ENCODE results near the gene DGLUCY.

The DGLUCY gene

DNA sequence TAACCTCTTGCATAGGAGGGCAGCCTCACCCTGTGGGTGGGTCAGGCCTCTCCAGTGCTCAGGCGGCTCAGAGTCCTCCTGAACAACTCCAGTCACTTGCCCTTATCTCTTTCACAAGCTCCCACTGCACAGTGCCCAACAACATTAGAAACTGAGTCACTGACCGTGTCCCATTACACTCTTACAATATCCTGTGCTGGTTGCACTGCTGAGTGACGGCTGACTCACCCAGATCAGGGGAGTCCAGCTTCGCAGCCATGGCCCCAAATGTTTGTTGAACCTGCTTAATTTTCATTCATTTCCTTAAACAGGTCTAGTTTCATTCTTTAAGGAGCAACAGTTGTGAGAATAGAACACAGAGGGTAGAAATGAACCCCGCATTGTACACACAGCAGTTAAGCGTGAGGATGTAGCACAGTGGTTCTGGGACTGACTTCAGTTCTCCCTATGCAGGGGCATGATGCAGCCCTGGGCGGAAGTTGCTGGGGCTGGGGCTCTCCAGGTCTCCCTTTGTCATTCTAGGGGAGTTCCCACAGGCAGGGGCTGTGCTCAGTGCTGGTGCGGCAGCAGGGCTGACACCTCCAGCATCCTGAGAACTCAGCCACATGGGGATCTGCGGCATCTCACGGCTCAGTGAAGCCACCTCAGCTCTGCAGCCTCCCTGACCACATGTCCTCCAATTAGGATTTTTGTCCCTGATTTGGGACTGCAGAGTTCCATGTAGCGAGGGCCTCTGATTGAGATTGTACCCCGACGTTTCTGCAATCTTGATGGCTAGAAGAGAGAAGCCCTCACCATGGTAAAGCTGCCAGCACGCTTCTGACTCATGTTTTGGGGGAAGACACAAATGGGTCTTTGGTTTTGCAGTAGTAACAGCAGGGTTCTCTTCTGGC, 114.5 kb downstream of the DGLUCY start:
- no peaks in the 10 kb centered on the region for H3K79me2 ChIP-seq (ENCODE audit: insufficient read depth, low read depth)
- TF ChIP-seq, protein P1, sequence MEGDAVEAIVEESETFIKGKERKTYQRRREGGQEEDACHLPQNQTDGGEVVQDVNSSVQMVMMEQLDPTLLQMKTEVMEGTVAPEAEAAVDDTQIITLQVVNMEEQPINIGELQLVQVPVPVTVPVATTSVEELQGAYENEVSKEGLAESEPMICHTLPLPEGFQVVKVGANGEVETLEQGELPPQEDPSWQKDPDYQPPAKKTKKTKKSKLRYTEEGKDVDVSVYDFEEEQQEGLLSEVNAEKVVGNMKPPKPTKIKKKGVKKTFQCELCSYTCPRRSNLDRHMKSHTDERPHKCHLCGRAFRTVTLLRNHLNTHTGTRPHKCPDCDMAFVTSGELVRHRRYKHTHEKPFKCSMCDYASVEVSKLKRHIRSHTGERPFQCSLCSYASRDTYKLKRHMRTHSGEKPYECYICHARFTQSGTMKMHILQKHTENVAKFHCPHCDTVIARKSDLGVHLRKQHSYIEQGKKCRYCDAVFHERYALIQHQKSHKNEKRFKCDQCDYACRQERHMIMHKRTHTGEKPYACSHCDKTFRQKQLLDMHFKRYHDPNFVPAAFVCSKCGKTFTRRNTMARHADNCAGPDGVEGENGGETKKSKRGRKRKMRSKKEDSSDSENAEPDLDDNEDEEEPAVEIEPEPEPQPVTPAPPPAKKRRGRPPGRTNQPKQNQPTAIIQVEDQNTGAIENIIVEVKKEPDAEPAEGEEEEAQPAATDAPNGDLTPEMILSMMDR (conservative IDR thresholded peaks at IDR 0.05; ENCODE audit: low read depth, low read length): no peak
- H3K9ac ChIP-seq: no peak overlapping the region
- no peaks in the 10 kb centered on the region for H3K36me3 ChIP-seq (ENCODE audit: insufficient read depth)
- no peaks in the 10 kb centered on the region for H4K20me1 ChIP-seq (ENCODE audit: insufficient read depth)
- no peak overlapping the region for H3K4me2 ChIP-seq
- H3K27ac ChIP-seq: no peak overlapping the region
- H3K27me3 ChIP-seq (ENCODE audit: insufficient read depth, low read depth): no peaks in the 10 kb centered on the region
- H2AFZ ChIP-seq (ENCODE audit: low read depth): no peak overlapping the region
- no peak overlapping the region for H3K4me3 ChIP-seq (IDR thresholded peaks at IDR 0.05; ENCODE audit: insufficient read depth, low read depth, low read length)
- peaks cover 29% of the 10 kb centered on the region for H3K4me1 ChIP-seq (ENCODE audit: low read depth, poor library complexity, severe bottlenecking)

DNA sequence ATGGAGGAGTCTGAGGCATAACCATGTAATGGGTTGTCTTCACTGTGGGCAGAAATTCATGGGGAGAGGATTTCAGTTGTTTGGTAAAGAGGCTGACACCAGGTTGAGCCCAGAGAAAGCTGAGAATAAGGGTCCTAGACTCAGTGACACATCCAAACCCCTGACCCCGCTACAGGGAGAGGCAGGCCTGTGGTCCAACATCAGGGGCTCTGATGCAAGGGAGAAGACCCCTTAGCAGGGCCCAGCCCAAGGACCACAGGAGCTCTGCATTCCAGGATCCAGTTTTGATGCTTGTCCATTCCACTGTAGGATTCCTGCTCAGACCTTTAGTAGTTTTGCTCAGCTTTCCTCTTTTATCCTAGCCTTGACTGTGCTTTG, 115.1 kb downstream of the DGLUCY start:
- no peak overlapping the region for H2AFZ ChIP-seq (ENCODE audit: low read depth)
- H4K20me1 ChIP-seq (ENCODE audit: insufficient read depth): no peaks in the 10 kb centered on the region
- no peak overlapping the region for H3K9ac ChIP-seq
- no peaks in the 10 kb centered on the region for H3K27me3 ChIP-seq (ENCODE audit: insufficient read depth, low read depth)
- TF ChIP-seq, protein P1 (conservative IDR thresholded peaks at IDR 0.05; ENCODE audit: low read depth, low read length): no peak
- H3K4me2 ChIP-seq: peak overlapping the region; percentile 62; the same call in 1 of the 2 replicates
- H3K36me3 ChIP-seq (ENCODE audit: insufficient read depth): no peaks in the 10 kb centered on the region
- peaks cover 29% of the 10 kb centered on the region for H3K4me1 ChIP-seq (ENCODE audit: low read depth, poor library complexity, severe bottlenecking)
- no peaks in the 10 kb centered on the region for H3K79me2 ChIP-seq (ENCODE audit: insufficient read depth, low read depth)
- no peak overlapping the region for H3K4me3 ChIP-seq (IDR thresholded peaks at IDR 0.05; ENCODE audit: insufficient read depth, low read depth, low read length)
- H3K27ac ChIP-seq: 0 out of 2 replicates have a peak overlapping the region, but pooled peaks have one; percentile 83

GRCh38 chr14:91229743-91230200, 115.9 kb downstream of the DGLUCY start:
- no peaks in the 10 kb centered on the region for H3K79me2 ChIP-seq (ENCODE audit: insufficient read depth, low read depth)
- peak overlapping the region; percentile 41; the same call in 1 of the 2 replicates for H2AFZ ChIP-seq (ENCODE audit: low read depth)
- TF ChIP-seq, protein P1 (conservative IDR thresholded peaks at IDR 0.05; ENCODE audit: low read depth, low read length): no peak
- no peak overlapping the region for H3K4me3 ChIP-seq (IDR thresholded peaks at IDR 0.05; ENCODE audit: insufficient read depth, low read depth, low read length)
- peak overlapping the region; percentile 83 for H3K27ac ChIP-seq
- H3K4me2 ChIP-seq: peak overlapping the region; percentile 62; the same call in 1 of the 2 replicates
- H3K36me3 ChIP-seq (ENCODE audit: insufficient read depth): no peaks in the 10 kb centered on the region
- H3K27me3 ChIP-seq (ENCODE audit: insufficient read depth, low read depth): no peaks in the 10 kb centered on the region
- H3K9ac ChIP-seq: peak overlapping the region; percentile 15; the same call in 1 of the 2 replicates
- H3K4me1 ChIP-seq (ENCODE audit: low read depth, poor library complexity, severe bottlenecking): peaks cover 29% of the 10 kb centered on the region
- no peaks in the 10 kb centered on the region for H4K20me1 ChIP-seq (ENCODE audit: insufficient read depth)

DNA sequence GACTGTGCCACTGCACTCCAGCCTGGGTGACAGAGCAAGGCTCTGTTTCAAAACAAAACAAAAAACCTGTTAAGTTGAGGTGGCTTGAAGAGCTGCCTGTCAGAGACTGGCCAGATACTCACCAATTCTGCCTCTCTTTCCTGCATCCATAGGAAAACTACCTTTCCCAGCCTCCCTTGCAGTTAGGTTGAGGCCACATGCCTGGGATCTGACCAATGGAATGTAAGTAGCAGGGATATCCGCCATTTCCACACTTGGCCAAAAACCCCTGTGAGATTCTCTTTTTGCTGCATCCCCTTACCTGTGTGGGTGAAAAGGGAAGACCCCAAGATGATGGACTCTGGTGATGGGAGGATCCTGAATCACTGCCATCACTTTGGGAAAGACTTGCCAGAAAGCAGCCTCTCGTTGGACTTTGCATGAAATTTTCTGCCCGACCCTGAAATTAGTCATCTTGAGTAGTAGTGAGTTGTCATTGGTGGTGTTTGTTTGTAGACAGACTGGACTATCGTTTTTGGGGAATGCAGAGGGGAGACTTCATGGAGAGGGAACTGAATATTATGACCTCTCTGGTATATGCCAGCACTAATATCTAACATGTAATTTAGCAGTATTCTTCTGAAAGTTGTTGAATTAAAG, 116.6 kb downstream of the DGLUCY start:
- H3K4me1 ChIP-seq (ENCODE audit: low read depth, poor library complexity, severe bottlenecking): peaks cover 29% of the 10 kb centered on the region
- no peak overlapping the region; the same call in 1 of the 2 replicates for H3K9ac ChIP-seq
- H3K4me2 ChIP-seq: peak overlapping the region; percentile 62

More for the DNA sequence above, 116.6 kb downstream of the DGLUCY start:
- Histone ChIP-seq H2AFZ (ENCODE audit: low read depth) (no peak overlapping the region), H3K27me3 (ENCODE audit: insufficient read depth, low read depth) (no peaks in the 10 kb centered on the region), H3K27ac (peak overlapping the region; percentile 83), H3K36me3 (ENCODE audit: insufficient read depth) (no peaks in the 10 kb centered on the region), H3K79me2 (ENCODE audit: insufficient read depth, low read depth) (no peaks in the 10 kb centered on the region), H3K4me3 (IDR thresholded peaks at IDR 0.05; ENCODE audit: insufficient read depth, low read depth, low read length) (no peak overlapping the region), H4K20me1 (ENCODE audit: insufficient read depth) (no peaks in the 10 kb centered on the region)
- TF ChIP-seq, protein P1 (conservative IDR thresholded peaks at IDR 0.05; ENCODE audit: low read depth, low read length): no peak

Measured in KMS-11 (cell line).